Progenitor cell of endocrine pancreas (in vitro differentiated cells): ENCODE results near the gene DCXR. TPM values are rescaled to one million over a fixed set of nuclear protein-coding genes. Genes with fewer than 3 reads are reported as not detected.

Experiments
- DNase-seq: peaks from one replicate; pipeline ENCODE4 v3.0.0; 2021; ENCODE audit warnings: low spot score; ENCODE audit not compliant: unreplicated experiment
- H3K27ac Mint-ChIP-seq: 2 replicates; pipeline ENCODE4 v1.8.0; 2021; ENCODE audit warnings: mild to moderate bottlenecking, moderate library complexity, mixed read lengths
- H3K27me3 Mint-ChIP-seq: 2 replicates; pipeline ENCODE4 v1.8.0; 2021; ENCODE audit warnings: mixed read lengths
- H3K36me3 Mint-ChIP-seq: 2 replicates; pipeline ENCODE4 v1.8.0; 2022; ENCODE audit warnings: mixed read lengths; ENCODE audit not compliant: insufficient read depth
- H3K4me1 Mint-ChIP-seq: 2 replicates; pipeline ENCODE4 v1.8.0; 2021; ENCODE audit warnings: low read depth, mixed read lengths
- H3K4me3 Mint-ChIP-seq: 2 replicates; pipeline ENCODE4 v1.8.0; 2021; ENCODE audit warnings: low read depth, mild to moderate bottlenecking, moderate library complexity, mixed read lengths
- H3K9me3 Mint-ChIP-seq: 2 replicates; pipeline ENCODE4 v1.8.0; 2021; ENCODE audit warnings: low read depth, mixed read lengths
- CTCF ChIP-seq: fragments of 200-600 bp; sonication (generic); IDR thresholded peaks from one replicate; pipeline ENCODE4 v1.5.0; 2021; ENCODE audit warnings: antibody characterized with exemption, mild to moderate bottlenecking; ENCODE audit not compliant: unreplicated experiment
- total RNA-seq: library from RNA; stranded (reverse); gene quantifications from 2 replicates; pipeline ENCODE4 v1.2.1, GENCODE V29; 2021

The DCXR gene
- total RNA-seq, 1 donor from 2014 or later: 72.2 TPM

DNA sequence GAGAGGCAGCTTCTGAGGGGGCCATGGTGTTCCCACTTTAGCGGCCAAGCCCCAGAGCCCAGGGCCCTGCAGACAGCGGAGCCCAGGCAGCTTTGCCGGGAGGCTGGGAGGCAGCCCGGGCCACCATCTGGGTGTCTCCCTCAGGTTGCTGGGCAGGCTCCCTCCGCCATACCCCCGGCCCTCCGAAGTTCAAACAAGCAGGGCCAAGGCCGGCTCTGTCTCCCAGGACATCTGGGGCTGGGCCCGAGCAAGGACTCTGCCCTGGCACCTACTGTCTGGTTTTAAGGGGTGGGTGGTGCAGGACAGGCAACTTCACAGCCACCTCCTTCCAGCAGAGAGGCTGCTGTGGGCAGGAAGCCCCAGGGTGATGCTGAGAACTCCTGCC lies 25.5 kb upstream of the DCXR start:
- no peaks in the 10 kb centered on the region for H3K27me3 Mint-ChIP-seq
- H3K4me1 Mint-ChIP-seq: peaks cover 1% of the 10 kb centered on the region
- DNase-seq: no peak
- H3K4me3 Mint-ChIP-seq: no peak overlapping the region
- H3K36me3 Mint-ChIP-seq: peaks cover 2% of the 10 kb centered on the region
- H3K27ac Mint-ChIP-seq: no peak overlapping the region
- H3K9me3 Mint-ChIP-seq: no peaks in the 10 kb centered on the region
- TF ChIP-seq CTCF: no peak

DNA sequence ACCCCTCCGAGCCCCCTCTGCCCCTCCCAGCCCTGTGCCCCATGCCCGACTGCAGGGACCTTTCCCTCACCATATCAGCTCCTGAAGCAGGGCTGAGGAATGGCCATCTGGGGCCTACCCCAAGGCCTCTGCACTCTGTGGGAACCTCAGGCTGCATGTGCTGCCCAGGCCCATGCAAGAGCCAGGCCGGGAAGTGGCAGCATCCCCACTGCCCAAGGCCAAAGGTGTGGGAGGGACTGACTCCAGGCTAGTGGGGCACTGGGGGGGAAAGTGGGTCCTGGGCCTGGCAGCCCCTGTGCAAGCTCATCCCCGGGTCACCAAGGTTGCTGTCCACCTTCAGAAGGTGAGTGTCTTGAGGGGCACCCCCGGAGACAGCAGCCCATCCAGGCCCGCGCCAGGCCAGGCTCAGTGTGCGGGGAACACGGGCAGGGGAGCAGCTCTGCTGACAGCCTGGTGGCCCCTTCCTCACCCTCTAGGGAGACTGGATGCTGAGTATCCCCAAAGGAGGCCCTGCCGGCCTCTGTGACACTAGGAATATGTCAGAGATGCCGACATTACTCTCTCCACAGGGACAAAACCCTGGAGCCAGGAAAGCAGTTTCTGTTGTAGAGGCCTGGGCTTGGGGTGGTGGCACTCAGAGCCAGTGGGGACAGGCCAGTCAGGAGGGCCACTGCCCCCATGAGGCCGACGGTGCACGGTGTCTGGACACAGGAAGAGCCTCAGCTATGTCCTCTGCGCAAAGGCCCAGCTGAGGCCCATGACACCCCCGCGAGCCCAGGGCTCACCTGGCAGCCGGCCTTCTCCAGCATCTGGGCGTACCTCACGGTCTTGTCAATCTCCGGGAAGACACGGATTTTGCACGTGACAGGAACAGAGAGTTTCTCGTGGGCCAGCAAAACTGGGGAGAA lies 24.8 kb upstream of the DCXR start:
- H3K27me3 Mint-ChIP-seq: no peaks in the 10 kb centered on the region
- no peak for TF ChIP-seq CTCF
- H3K9me3 Mint-ChIP-seq: no peaks in the 10 kb centered on the region
- peaks cover 2% of the 10 kb centered on the region for H3K36me3 Mint-ChIP-seq
- peaks cover 1% of the 10 kb centered on the region for H3K4me1 Mint-ChIP-seq
- H3K27ac Mint-ChIP-seq: no peak overlapping the region
- H3K4me3 Mint-ChIP-seq: no peak overlapping the region
- no peak for DNase-seq

DNA sequence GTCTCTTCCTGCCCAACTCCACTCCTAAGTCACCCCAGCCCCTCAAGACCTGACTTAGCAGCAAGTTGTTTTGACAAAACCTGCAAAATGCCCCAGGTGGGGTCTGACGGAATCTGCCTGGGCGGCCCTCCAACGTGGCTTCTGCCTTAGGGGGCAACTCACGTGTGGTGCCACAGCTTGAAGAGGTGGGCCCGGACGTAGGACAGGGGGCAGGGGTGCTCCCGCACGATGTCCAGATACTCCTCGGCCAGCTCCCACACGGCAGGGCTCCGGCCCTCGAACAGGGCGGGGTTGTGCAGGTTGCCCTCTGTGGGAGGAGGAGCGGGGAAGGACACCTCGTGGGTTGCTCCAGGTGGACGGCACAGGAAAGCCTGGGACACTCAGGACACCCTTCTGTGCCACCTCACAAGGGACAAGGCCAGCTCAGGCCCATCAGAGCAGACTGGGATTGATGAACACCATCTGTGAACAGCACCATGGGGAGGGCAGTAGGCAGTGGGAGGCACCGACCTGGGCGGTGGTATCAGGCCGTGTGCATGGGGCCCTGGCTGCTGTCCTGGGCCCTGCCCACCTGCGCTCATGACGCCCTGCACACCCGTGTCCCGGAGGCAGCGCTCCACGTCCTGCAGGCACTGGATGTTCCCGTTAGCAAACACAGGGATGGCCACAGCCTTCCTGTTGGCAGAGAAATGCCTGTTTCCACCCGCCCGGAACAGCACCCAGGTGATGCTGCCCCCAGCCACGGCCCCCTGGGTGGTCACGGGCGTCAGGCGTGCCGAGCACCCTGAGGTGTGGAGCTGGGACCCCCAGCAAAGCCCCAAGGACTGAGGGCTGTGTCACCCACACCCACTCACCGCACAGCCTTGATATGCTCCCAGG lies 23.8 kb upstream of the DCXR start:
- no peak for DNase-seq
- Mint-ChIP-seq H3K4me1 (peaks cover 1% of the 10 kb centered on the region), H3K27ac (no peak overlapping the region), H3K9me3 (no peaks in the 10 kb centered on the region), H3K27me3 (no peaks in the 10 kb centered on the region), H3K36me3 (peaks cover 2% of the 10 kb centered on the region), H3K4me3 (no peak overlapping the region)
- TF ChIP-seq CTCF: no peak

GRCh38 chr17:82060614-82061013 lies 23.1 kb upstream of the DCXR start:
- no peak for DNase-seq
- no peak overlapping the region for H3K27ac Mint-ChIP-seq
- H3K27me3 Mint-ChIP-seq: no peaks in the 10 kb centered on the region
- H3K36me3 Mint-ChIP-seq: peaks cover 2% of the 10 kb centered on the region
- H3K4me1 Mint-ChIP-seq: no peaks in the 10 kb centered on the region
- no peak for TF ChIP-seq CTCF
- H3K4me3 Mint-ChIP-seq: no peak overlapping the region
- H3K9me3 Mint-ChIP-seq: no peaks in the 10 kb centered on the region

- H3K27ac Mint-ChIP-seq: no peak overlapping the region
- no peak overlapping the region for H3K4me3 Mint-ChIP-seq
- no peaks in the 10 kb centered on the region for H3K4me1 Mint-ChIP-seq
- H3K36me3 Mint-ChIP-seq: peaks cover 2% of the 10 kb centered on the region
- H3K27me3 Mint-ChIP-seq: no peaks in the 10 kb centered on the region
- no peaks in the 10 kb centered on the region for H3K9me3 Mint-ChIP-seq
- no peak for TF ChIP-seq CTCF
- no peak for DNase-seq
Observed at GRCh38 chr17:82060001-82060380, 22.5 kb upstream of the DCXR start.
